GM18858 (cell line): Measurements from ENCODE around the gene PAX9.

Experiments used
- ATAC-seq: cut with Tn5 transposase; IDR thresholded peaks from one replicate; pipeline ENCODE4 v1.9.1; 2021; ENCODE audit not compliant: unreplicated experiment

Gene PAX9

DNA sequence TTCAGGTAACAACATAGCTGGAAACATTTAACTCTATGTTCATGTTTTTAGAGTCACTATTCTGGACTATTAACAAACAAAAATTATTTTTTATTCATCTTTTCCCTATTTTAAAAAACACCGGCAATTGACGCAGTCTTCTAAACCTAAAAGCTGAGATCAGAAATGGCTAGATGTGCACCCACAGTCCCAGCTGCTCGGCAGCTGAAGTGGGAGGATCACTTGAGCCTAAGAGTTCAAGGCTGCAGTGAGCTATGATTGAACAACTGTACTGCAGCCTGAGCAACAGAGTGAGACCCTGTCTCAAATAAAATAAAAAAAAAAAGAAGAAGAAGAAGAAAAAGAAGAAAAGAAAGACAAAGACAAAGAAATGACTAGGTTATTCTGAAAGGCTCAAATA, 64.5 kb downstream of the PAX9 start:
- no peak for ATAC-seq
